ENCODE data around the gene COL18A1.
A peak's percentile ranks its signal among the peaks of the same experiment; 100 is the strongest.

COL18A1 gene

DNA sequence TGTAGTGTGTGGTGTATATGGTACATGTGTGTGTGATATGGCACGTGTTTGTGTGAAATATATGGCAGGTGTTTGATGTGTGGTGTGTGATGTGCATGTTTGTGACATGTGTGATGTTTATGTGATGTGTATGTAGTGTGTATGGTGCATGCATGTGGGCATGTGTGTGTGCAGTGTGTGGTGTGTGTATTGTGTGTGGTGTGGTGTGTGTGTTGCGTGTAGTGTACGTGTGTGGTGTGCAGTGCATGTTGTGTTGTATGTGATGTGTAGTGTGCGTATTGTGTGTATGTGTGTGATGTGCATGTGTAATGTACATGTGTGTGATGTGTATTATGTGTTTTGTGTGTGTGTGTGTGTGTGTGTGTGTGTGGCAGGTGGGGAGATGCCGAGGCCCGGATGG, 71.6 kb downstream of the COL18A1 start:
- DNase-seq, result no peak

DNA sequence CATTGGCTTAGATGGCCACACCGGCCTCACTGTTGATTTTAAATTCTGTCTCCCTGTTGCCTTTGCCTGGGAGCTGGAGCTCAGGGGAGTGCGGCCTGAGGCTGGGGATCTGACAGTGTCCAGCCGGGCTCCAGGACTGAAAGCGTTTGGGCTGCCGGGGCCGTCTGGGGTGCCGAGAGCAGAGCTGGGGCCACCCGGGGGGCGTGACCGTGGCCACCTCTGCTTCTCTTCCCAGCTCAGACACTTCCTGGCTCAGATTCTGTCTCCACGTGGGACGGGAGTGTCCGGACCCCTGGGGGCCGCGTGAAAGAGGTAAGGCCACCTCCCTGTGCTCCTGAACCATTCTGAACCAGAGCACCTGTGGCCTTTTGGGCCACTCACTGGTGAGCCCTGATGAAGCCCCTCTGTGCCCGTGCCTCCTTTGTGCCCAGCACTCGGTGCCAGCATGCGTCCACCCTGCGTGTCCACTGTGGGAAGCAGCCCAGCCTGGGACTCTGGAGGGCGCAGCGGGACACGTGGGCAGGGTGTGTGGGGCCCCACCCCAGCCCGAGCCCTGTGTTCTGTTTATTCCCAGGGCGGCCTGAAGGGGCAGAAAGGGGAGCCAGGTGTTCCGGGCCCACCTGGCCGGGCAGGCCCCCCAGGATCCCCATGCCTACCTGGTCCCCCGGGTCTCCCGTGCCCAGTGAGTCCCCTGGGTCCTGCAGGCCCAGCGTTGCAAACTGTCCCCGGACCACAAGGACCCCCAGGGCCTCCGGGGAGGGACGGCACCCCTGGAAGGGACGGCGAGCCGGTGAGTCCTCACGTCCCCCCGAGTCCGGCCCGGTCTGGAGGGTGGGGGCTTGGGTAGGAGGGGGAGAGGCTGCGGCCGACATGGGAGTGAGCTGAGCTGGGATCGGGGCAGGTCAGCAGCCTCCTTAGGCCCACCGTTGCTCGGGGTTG, 72.5 kb downstream of the COL18A1 start:
- DNase-seq, result no peak

DNA sequence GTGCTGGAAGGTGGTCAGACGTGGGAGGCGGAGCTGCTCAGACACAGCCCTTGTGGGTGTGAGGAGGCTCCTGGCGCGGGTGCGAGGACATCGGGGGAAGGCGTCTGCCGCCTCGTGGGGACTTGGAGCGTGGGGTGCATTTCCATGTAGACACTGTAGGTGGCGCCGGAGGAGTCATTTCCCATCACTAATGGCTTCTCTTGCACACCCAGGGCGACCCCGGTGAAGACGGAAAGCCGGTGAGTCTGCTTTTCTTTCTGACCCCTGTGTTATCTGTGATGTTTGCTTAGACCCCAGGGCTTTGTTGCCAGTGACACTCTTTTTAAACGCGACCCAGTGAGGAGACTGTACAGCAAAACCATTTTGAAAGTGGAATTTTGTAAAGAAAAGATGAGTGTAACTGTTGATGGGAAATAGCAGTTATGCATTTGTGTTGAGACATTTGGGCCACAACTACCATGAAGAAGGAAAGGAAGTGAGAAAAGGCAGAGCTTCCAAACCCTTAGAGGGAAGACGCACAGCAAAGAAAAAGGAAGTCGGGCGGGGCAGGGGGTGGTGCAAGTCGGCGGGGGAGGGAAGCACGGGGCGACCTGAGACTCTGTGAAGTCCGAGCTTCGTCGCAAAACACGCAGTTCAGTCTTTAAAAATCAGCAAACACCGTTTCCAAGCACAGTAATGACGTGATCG, 73.3 kb downstream of the COL18A1 start:
- DNase-seq, result peak in 38 of 51 donors; percentile 16 to 75 (median 50)

DNA sequence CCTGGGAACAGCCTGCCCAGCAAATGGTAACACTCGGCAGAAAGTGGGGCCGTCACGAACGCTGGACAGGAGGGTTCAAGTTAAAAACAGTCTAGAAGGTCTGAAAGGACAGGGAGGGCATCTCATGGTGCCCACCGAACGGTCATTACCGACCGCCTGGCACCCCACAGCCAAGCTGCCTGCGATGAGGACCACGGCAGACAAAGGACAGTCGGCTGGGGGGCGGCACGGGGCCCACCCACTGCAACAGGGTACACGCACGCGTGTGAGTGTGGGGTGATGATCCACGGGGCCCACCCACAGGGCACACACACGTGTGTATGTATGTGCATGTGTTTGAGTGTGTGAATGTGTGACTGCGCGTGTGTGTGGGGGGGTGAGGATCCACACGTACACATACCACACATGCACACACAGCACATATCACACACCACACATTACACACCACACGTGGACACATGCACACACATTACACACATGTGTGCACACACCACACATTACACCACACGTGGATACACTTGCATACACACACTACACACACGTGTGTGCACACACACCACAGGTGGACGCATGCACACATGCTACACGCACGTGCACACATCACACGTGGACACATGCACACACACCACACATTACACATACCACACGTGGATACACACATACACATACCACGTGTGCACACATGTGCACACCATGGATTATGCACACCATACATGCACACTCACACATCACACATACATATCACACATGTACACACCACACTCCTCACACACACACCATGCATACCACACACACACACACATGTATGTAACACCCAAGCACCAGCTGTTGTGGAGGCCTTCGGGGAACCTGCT, 74.1 kb downstream of the COL18A1 start:
- no peak for DNase-seq

DNA sequence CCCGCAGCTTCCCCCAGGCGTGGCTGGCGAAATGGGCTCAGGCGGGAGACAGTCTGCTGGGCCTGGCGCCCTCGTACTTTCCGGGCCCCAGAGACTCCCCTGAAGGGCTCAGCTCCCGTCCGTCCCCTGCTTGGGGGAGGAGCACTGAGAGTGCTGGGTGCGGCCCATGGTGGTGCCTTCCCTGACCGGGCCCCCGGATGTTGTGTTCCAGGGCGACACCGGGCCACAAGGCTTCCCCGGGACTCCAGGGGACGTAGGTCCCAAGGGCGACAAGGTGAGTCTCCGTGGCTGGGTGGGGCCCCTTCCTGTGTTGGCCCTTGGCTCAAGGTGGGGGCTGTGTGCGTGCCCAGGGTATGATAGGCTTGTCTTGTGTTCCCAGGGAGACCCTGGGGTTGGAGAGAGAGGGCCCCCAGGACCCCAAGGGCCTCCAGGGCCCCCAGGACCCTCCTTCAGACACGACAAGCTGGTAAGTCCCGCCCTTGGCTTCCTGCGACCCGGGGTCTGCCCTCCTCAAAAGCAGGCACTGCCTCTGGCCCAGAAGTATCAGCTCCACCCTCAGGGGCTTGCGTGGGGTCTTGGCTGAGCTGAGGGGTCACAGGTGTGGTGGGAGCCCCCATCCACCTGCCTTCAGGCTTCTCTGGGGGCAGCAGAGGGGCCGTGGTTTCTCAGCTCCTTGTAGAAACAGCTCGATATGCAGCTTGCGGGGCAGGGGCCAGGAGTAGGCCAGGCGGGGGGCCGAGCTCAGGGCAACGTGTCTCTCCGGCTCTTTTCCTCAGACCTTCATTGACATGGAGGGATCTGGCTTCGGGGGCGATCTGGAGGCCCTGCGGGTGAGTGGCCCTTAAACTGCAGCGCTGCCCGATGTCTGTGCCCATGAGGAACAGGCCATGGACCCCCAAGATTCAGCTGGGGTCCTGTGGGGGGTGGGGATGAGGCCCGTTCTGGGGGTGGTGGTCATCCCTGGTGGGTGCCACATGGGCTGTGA, 75.0 kb downstream of the COL18A1 start:
- DNase-seq, result no peak

DNA sequence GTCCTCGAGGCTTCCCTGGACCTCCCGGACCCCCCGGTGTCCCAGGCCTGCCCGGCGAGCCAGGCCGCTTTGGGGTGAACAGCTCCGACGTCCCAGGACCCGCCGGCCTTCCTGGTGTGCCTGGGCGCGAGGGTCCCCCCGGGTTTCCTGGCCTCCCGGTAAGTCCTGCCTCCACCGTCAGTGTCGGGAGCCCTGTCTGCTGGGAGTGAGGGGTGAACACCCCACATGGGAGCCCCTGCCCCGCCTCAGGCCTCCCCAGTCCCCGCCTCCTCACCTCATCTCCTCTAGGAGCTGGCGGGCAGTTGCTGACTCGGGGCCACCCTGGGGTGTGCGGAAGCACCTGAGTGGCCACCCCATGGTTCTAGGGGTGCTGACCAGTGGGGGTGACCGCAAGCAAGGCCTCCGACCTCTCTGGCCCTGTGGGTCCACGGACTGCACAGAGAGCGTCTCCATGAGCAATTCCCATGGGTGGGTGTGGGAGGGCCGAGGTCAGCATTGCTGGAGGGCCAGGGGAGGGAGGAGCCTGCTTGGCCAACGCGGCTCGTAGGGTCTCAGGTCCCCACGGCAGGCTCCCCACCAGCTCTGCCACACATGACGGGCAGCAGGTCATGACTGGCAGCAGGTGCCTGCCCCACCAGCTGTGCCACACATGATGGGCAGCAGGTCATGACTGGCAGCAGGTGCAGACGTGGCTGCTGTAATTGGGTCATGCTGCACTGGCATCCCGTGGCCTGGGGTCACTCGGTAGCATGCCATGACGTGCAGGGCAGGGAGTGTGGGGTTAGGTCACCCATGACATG, 75.9 kb downstream of the COL18A1 start:
- DNase-seq, result no peak

DNA sequence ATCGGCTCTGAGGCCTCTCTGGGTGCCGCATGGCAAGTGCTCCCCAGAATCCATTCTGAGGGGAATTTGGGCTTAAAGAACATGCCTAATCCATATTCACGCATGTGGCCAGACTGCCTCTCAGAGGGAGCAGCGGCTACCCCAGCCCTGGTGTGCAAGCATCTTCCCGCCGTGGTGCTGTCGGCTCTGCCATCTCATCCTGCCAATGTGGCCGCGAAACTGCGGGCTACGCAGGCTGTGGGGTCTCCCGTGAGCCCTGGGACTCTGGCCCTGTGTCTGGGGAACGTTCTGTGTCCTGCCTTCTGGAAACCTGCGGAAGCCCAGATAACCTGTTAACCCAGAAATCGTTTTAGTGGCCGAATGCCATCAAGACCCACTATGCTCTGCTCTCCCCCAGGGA, 76.6 kb downstream of the COL18A1 start:
- DNase-seq, result no peak

DNA sequence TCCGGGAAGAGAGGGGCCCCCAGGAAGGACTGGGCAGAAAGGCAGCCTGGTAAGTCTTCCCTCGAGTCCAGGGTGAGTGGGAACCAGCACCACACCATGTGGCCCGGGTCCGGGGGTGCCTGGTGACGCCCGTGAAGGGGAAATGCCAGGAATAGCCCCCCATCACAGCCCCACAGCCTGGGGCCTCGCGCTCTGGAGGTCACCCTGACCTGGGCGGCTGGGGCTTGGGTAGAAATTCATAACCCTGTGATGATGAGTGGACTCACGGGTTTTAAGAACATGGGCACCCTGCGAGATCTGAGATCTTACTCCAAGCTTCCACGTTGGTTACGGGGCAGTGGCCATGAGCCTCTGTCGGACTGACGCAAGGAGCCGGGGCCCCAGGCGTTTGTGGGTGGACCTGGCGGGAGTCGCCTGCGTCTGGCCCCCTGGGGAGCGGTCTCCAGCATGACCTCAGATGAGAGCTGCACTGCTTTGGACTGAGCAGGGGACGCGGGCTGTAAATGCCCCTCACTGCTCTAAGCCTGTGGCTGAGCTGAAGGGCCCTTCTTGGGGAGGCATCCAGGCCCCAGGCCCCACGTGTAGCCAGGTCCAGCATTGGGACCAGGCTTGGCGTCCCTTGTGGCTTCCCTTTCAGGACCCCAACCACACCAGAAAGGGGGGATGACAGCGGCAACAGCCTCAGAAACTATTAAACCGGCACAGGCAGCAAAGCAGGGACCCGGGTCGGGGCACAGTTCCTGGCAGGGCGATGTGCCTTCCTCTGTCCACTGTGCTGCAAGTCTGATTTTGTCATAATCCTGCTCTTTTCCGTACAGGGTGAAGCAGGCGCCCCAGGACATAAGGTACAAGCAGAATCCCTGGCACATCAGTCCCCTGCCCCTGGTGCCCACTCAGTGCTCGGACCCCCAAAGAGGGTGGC, 77.3 kb downstream of the COL18A1 start:
- DNase-seq, result no peak

DNA sequence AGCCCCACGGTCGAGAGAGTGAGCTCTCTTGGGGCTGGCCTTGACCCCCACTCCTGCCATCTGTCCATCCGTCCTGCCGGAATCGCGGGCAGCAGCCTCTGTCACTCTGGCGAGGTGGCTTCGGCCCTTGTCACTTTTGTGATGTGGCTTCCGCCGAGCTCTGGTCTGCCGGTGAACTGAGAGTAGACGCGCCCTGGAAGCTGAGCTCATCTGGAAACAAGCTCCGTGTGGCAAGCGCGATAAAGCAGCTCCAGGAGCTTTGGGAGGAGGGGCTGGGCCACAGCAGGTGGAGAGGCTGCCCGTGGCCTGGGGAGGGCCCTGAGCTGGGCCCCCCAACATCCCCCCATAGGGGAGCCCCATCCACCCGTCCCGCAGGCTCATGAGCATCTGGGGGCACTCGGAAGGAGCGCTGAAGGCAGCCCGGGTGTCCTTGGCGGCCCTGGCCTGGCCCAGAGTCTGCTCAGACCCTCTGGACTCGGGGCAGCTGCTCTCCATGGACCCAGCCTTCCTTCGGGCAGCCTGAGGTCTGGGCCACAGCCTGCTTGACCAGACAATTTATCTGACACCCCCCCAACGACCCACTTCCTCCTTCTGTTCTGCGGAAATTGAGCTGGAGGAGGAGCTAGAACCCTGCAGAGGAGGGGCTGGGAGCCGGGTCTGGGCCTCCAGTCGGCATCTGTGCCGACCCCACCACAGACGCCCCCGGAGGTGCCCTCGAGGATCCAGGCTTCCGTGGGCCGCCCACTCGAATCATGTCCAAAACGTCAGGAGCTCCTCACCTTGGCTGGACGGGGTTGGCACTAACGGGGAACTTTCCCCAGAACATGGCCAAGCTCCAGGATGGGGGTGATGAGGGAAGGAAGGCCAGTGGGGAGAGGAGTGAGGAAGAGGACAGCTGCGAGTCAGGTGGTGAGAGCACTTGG, 78.2 kb downstream of the COL18A1 start:
- DNase-seq, result peak in 3 of 51 donors; percentile 8 to 41 (median 12)

DNA sequence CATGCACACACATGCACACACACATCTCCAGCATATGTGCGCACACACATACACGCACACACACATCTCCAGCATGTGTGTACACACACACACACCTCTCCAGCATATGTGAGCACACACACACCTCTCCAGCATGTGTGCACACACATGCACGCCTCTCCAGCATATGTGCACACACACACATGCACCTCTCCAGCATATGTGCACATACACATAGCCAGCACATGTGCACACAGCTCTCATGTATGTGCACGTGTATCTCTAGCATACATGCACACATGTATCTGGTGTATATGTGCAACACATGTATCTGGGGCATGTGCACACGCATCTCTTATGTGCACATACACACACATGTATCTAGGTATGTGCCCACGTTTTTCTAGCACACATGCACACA, 79.4 kb downstream of the COL18A1 start:
- DNase-seq, result no peak

DNA sequence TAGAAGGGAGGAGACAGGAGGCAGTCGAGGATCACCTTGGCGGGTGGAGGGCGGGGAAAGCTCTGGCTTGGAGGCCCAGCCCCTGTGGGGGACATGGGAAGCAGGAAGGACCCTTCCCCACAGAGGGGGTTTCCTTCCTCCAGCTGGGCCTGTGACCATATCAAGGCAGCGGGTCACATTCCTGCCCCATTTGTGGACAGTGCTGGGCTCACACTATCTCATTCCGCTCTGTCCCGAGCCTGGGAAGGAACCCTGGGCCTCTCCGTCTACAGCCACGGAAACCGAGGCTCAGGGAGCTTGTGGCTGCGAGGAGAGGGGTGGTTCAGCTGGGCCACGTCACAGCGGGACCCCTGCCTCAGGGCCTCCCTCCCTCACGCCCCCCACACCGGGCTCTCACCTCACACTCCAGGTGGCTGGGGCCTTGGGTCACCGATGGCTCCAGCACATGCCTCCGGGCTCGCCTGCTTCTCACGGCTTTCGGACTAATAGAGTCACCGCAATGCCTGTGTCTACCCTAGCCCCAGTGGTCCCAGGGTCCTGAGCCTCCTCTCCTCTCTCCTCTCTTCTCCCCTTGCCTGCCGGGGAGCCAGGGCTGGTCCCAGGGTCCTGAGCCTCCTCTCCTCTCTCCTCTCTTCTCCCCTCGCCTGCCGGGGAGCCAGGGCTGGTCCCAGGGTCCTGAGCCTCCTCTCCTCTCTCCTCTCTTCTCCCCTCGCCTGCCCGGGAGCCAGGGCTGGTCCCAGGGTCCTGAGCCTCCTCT, 80.9 kb downstream of the COL18A1 start:
- DNase-seq, result no peak

DNA sequence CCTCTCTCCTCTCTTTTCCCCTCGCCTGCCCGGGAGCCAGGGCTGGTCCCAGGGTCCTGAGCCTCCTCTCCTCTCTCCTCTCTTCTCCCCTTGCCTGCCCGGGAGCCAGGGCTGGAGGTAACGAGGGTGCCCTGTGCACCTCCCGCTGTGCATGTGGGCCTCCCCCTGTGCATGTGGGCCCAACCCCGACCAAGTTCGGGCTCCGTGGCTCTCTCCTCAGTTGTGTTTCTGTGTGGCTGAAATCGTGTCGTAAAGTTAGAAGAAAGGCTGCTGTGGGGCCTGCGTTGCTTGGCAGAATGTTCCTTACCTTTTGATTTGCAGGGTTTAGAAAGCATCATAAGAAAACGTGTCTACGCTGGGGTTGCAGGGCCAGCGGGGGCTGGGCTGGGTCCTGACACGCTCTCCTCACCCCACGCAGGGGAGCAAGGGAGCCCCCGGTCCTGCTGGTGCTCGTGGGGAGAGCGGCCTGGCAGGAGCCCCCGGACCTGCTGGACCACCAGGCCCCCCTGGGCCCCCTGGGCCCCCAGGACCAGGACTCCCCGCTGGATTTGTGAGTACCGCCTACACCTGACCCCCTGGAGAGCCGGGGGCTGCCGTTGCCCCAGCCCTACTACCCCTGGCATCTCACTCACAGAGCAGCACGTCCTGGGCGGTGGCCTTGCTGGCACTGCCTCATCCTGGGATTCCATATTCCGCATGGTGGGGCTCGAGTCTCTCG, 81.6 kb downstream of the COL18A1 start:
- DNase-seq, result no peak

DNA sequence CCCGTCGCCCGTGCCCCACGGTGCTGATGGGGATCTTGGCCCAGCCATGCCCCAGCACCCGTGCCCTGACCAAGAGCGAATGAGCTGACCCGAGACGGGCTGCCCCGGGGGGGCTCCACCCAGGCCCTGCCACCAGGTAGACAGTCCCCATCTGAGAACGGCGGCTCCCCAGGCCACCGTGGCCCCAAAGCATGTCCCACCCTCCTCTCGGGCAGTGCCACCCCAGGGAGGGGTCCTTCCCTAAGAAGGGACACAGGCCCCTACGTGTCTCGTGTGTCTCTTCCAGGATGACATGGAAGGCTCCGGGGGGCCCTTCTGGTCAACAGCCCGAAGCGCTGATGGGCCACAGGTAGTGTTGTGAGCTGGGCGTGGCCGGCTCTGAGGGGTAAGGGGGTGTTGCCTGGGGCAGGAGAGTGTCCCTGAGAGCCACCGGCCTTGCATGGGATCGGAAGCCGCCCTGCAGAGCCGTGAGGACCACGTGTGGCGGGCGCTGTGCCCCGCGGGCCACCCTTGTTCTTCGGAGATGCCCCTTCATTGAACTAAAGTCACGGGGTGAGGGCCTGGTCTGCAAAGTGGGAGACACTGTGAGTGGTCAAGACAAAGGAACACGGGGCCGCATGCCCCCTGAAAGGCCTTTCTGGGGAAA, 82.3 kb downstream of the COL18A1 start:
- DNase-seq, result no peak

DNA sequence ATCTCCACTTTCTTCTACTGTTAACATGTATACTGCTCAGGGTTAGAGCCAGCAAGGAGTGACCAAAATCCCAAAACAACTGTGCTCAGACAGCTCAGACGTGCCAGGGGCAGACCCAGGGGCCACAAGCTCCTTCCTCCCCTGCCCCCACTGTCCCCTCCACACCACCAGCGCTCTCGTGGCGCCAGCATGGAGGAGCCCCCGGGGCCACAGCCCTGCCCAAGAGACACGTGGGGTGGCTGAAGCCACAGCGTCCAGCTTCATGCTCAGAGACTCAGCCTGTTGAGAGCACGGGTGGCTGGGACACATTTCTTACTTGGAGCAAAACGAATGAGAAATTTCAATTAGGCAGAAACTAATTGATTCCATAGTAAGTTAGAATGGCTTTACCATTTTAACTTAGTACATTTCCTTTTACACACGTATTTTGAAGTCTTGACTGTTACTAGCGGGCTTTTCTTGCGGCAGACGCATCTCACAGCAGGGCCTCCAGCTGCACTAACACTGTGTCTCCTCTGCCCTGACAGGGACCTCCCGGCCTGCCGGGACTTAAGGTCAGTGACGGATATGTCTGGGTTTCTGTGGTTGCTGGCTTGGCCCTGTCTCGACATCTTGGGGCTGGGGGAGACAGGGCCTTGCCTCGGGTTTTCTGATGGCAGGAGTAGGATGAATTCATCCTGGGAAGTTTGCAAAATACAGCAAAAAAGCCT, 83.1 kb downstream of the COL18A1 start:
- no peak for DNase-seq
